Body of pancreas (tissue), 4 donors: Measurements from ENCODE around the gene RNPEP.

Source experiments
- POLR2A ChIP-seq, 3 donors: fragments of 450-650 bp; IDR thresholded peaks; one replicate each; pipeline ENCODE4 v1.6.1; 2016; ENCODE audit warnings: antibody characterized with exemption in 3 of 3, mild to moderate bottlenecking in 2 of 3
- TF ChIP-seq, protein P1 (sequence below), 7 experiments: fragments of 450-650 bp in 4 of 7; fragments of 200-600 bp in 3 of 7; sonication (generic) in 3 of 7; IDR thresholded peaks; one replicate each; pipeline ENCODE4 v1.5.1; 2016 to 2019; ENCODE audit warnings: antibody characterized with exemption in 7 of 7

DNA sequence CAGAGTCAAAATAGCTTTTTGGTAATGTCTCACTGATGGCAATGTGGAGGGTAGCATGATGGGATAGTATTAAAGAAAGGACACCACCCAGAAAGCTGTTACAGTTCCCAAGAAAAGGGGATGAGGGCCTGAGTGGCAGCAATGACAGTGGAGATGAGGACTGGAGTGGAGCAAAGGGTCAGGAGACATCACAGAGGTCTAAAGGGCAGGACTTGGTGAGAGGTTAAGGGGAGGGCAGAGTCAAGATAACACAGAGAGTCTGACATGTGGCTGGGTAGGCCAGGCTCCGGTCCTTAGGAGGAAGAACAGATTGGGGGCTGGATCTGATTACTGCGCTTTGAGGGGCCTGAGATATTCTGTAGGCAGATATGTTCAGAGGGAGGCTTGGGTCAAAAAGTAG, 47.3 kb downstream of the RNPEP start:
- no peak for TF ChIP-seq POLR2A (IDR thresholded peaks at IDR 0.05)
- TF ChIP-seq, protein P1, sequence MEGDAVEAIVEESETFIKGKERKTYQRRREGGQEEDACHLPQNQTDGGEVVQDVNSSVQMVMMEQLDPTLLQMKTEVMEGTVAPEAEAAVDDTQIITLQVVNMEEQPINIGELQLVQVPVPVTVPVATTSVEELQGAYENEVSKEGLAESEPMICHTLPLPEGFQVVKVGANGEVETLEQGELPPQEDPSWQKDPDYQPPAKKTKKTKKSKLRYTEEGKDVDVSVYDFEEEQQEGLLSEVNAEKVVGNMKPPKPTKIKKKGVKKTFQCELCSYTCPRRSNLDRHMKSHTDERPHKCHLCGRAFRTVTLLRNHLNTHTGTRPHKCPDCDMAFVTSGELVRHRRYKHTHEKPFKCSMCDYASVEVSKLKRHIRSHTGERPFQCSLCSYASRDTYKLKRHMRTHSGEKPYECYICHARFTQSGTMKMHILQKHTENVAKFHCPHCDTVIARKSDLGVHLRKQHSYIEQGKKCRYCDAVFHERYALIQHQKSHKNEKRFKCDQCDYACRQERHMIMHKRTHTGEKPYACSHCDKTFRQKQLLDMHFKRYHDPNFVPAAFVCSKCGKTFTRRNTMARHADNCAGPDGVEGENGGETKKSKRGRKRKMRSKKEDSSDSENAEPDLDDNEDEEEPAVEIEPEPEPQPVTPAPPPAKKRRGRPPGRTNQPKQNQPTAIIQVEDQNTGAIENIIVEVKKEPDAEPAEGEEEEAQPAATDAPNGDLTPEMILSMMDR (IDR thresholded peaks at IDR 0.05): no peak
